ENCODE results near the gene IL22RA1.

The IL22RA1 gene

DNA sequence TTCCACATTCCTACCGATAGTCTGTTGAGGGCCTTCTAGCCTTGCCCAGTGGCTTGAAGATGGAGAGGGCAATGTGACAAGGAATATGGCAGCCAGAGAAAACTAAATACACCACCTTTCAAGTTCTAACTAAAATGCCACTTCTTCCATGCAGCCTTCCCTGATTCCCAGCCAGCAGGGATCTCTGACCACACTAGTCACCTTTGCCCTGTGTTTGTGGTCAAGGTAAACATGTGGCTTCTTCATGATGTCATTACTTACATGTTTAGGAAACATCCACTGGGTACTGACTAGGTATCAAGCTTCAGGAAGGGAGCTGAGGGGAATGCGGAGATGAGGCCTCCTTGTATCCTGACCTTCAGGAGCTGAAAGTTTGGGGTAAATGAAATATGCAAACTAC is 22.6 kb upstream of the IL22RA1 start:
- no peak for DNase-seq (ENCODE audit: low read depth in 3 of 3)

DNA sequence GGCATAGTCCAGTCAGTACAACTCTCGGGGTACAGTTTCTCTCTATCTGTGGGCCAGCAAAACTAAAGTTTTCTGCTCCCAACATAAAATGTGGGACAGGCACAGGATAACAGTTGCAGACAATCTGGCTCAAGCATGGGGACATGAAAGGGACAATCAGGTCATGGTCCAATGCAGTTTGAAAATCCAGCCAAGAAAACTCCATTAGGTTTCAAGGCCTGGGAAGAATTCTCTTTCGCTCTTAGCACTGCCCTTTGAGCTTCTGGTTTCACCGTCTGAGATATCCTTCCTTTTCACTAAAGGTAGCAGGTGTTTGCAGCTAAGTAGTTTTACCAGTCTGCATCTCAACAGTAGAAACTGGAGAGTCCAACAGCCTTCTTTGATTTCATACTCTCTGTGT is 21.1 kb upstream of the IL22RA1 start:
- no peak for DNase-seq (ENCODE audit: low read depth in 3 of 3)

DNA sequence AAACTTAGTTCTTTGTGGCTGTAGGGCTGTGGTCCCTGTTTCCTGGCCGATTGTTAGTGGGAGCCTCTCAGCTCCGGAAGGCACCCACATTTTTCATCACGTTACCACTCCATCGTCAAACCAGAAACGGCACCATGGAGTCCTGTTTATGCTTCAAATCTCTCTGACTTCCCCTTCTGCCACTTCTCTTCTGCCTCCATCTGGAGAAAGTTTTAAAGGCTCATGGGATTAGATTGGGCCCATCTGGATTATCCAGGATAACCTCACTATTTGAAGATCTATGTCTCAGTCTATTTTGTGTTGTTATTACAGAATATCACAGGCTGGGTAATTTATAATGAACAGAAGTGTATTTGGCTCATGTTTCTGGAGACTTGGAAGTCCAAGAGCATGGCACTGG is 19.3 kb upstream of the IL22RA1 start:
- no peak for DNase-seq (ENCODE audit: low read depth in 3 of 3)

GRCh38 chr1:24161270-24161669 is 18.3 kb upstream of the IL22RA1 start:
- no peak for DNase-seq (ENCODE audit: low read depth in 3 of 3)

- DNase-seq (ENCODE audit: low read depth in 3 of 3) = no peak
These were observed 16.4 kb upstream of the IL22RA1 start for GRCh38 chr1:24159366-24159765.

GRCh38 chr1:24157918-24158481 is 15.1 kb upstream of the IL22RA1 start:
- DNase-seq (ENCODE audit: low read depth in 3 of 3) = no peak

- no peak for DNase-seq (ENCODE audit: low read depth in 3 of 3)
These were observed 13.8 kb upstream of the IL22RA1 start for GRCh38 chr1:24156542-24157260.

DNA sequence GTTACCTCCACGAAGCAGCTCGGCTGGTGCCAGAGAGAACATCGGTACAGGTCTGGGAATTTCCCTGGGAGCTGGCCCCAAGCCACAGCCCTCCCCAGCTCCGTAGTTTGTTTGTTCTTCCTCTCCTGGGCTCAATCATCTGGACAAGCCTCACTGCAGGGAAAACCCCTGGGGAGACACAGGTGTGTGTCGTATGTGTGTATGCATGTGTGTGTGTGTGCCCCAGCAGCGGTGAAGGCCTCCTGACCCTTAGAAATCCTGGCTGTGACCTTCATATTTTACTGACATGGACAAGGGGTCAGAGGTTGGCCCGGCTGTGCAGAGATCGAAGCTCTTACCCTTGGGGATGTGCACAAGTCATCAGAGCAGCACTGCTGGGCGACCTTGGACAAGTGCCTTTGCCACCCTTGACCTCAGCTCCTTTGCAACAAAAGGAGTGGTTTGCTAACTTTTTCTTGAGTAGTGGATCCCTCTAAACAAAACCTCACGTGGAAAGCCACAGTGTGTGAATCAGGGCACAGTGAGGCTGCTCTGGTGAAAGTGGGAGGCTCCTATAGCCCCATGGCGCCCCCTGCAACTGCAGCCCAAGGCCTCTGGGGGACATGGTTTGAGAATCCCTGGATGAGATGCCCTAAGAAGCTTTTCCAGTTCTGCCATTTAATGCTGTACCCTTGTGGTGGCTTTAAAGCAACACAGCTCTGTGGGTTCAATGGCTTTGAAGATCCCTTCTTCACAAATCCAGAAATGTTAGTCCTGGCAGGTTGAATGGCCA is 12.3 kb upstream of the IL22RA1 start:
- peak in 1 of 3 experiments; percentile 9 for DNase-seq (ENCODE audit: low read depth in 3 of 3)

- no peak for DNase-seq (ENCODE audit: low read depth in 3 of 3)
These were observed 11.3 kb upstream of the IL22RA1 start for GRCh38 chr1:24154215-24154614.

DNA sequence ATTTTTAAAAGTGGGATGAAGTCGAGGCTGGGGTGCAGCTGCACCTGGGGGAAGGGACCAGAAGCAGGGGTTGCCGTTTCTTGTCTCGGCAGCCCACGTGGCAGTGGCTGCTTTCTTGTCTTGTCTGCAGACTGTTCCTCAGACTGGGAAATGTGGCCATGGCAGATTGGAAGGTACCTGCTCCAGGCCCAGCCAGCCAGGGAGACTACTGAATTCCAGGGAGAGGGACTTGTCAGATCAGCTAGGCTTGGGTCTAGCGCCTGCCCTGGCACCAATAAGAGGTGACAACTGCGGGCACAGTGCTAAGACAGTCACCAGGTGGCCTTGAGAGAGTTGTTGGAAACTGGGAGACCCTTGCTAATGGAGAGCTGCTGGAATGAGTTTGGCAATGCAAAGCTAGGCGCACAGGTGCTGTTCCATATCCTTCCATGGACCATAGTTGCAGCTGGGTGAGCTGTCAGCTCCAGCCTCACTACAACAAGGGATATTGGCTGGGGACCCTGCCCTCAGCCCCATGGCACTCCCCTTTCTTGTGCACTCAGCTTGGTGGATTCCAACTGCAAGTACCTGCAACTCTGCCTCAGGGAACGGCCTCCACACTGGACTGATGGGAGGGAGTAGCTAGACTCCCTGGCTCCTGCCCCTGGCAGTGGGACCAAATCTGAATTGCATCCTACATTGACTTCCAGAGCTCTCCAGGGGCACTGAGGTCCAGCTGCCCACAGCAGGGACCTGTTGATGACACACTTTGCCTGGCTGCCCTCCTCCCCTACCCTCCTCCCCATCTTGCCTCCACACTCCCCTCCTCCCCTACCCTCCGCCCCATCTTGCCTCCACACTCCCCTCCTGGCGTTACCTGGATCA is 9.9 kb upstream of the IL22RA1 start:
- DNase-seq (ENCODE audit: low read depth in 3 of 3) = no peak

GRCh38 chr1:24151175-24151533 is 8.2 kb upstream of the IL22RA1 start:
- no peak for DNase-seq (ENCODE audit: low read depth in 3 of 3)

DNA sequence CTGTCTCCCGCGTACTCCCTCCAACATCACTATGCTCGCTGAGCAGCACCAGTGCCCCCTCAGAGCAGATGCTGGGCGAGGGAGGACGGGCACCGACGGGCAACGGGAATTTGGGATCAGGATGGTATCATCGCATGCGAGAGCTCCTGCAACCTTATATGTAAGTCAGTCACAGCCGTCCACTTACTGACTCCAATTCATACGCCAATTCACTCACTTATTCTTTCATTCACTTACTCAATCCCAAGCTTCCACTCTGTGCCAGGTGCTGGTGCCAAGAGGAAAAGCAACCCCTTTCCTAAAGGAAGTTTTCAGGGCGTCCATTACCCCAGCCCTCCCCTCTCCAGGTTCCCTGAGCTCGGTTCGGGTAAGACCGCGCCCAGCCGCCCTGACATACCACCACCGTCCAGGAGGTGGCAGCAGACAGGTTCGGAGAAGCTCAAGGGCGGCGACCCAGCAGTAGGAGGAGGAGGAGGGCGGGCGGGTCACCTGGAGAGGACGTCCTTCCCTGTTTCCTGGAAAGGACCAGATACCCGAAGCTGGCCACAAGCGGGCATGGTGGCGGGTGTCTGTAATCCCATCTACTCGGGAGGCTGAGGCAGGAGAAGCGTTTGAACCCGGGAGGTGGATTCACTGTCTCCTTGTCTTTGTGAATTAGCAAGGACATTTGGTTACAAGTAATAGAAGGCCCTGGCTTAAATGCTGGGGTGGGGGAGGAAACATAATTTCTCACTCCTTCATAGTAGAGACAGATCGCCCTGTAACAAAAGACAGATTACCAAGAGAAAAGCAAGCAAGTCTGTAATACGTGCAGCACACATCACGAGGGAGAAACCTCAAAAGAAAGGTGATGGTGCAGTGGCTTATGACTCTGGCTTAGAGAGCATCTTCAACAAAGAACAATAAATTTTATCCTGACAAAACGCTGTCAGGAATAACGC is 7.6 kb upstream of the IL22RA1 start:
- peak; percentile 76 to 91 (median 82) for DNase-seq (ENCODE audit: low read depth in 3 of 3)

DNA sequence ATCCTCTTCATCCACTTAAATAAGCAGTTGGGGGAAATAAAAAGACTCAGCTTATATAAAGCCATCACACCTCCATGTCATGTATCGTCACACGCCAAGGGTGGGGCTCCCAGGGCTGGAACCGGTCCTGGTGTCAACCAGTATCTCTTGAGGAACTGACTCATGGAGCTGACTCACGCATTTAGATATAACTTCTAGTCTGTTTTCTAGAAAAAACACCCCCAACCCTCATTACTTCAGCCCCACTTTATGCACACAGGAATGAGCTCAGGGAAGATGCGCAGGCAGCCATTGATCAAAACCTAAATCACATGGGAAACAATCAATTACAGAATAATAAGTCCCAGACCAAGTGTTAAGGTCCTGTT is 6.9 kb upstream of the IL22RA1 start:
- peak; percentile 32 to 59 (median 47) for DNase-seq (ENCODE audit: low read depth in 3 of 3)

- DNase-seq (ENCODE audit: low read depth in 3 of 3) = no peak
These were observed 4.9 kb upstream of the IL22RA1 start for GRCh38 chr1:24147816-24148215.

DNA sequence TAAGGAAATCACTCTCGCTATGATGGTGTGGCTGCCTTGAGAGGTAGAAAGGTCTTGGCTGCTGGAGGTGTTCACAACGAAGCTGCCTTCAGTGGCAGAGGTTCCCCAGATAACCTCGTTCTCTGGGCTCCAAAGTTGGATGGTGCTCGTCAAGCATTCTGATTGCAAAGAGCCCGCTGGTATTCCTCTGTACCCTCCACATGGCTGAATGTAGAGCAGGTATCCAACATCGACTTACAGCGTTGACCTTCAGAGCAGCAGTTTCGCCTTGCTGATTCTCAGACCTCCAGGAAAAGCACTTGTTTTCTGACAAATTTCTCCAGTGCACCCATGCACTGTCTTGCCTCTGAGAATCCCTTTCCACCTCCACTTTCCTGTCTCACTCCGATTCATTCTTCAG is 4.3 kb upstream of the IL22RA1 start:
- no peak for DNase-seq (ENCODE audit: low read depth in 3 of 3)

DNA sequence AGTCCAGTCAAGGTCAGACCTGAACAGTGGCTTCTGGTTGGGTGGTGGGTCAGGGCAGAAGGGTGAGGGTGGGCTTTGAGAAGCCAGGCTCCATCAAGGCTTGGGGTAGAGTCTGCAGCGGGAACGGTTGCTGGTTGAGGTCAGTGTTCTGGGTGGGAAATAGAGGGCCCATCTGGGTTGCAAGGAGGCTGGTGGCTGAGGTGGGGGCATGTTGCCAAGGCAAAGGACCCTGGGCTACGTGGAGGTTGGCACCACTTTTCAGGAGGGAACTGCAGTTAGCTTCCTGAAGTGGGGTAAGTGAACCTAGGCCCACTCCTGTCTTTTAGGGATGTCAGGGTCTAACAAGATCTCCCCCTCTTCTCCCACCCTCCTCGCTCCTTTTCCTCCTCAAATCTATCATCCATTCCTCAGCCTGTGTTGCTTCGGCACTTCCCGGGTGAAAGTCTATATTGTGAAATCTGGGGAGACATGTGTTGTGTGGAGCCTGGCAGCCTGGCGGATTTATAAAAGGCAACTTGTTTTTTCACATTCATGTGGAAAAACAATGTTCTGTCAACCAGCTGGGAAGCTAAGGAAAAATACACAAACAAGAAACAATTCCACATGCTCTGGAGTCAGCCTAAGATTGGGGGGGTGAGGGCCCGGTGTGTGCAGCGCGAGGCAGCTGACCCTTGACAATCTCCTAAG is 1.5 kb downstream of the IL22RA1 start:
- DNase-seq (ENCODE audit: low read depth in 3 of 3) = no peak

- no peak for DNase-seq (ENCODE audit: low read depth in 3 of 3)
These were observed 2.2 kb downstream of the IL22RA1 start for GRCh38 chr1:24140741-24141181.

DNA sequence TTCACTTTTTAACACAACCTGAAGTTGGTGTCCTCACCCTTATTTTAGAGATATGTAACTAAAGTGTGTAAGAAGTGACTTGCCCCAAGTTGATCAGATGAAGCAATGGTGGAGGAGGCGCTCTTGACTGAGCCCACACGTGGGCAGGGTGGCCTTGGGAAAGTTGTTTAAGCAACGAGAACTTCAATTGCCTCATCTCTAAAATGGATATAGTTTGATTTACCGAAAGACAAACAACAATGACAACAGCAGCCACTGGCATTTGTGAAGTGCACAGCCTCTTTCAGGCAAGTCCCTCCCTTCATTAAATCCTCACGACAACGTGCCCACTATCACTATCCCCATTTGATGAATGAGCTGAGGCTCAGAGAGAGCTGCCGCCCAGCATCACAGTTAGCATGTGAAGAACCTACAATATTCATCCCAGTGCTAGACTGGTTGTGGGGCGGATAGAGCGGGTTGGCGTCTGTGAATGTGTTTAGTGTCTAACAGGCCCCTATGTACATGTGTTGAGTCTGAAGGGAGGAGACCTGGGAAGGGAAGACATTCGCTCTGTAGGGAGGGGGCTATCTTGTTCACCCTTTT is 3.0 kb downstream of the IL22RA1 start:
- DNase-seq (ENCODE audit: low read depth in 3 of 3) = no peak

GRCh38 chr1:24139222-24139489 is 3.8 kb downstream of the IL22RA1 start:
- no peak for DNase-seq (ENCODE audit: low read depth in 3 of 3)

- no peak for DNase-seq (ENCODE audit: low read depth in 3 of 3)
These were observed 4.3 kb downstream of the IL22RA1 start for GRCh38 chr1:24138476-24139221.

Data from stimulated activated CD4-positive, alpha-beta T cell treated with anti-CD3 and anti-CD28 coated beads, TNF-alpha, amount 100 ng/mL, for 24 hours (primary cell).